HepG2 (cell line): ENCODE data around the gene SLC25A51. TPM values are rescaled to one million over a fixed set of nuclear protein-coding genes. Genes with fewer than 3 reads are reported as not detected.

Experiments used
- ATF4 ChIP-seq, 2 experiments: fragments of 450-650 bp in 1 of 2; sonication (generic) in 1 of 2; formaldehyde crosslinking; IDR thresholded peaks; 2 replicates each; pipeline versions ENCODE4 v1.5.0 to v1.8.0; 2020 to 2022; ENCODE audit warnings: mild to moderate bottlenecking in 1 of 2, missing genetic modification reagents in 1 of 2
- CEBPB ChIP-seq: IDR thresholded peaks from 2 replicates; pipeline ENCODE4 v1.6.1; 2011; ENCODE audit warnings: low read depth, low read length, improper control_type of control experiment, borderline replicate concordance
- FOXK1 ChIP-seq: sonication (generic); formaldehyde crosslinking; IDR thresholded peaks from 2 replicates; pipeline ENCODE4 v1.4.0; 2020; ENCODE audit warnings: low read depth, missing genetic modification reagents, borderline replicate concordance
- FOXO1 ChIP-seq: sonication (generic); formaldehyde crosslinking; IDR thresholded peaks from 2 replicates; pipeline ENCODE4 v1.4.0; 2020; ENCODE audit warnings: missing genetic modification reagents
- HDAC2 ChIP-seq: sonication (generic); formaldehyde crosslinking; IDR thresholded peaks from 2 replicates; pipeline ENCODE4 v1.4.0; 2020; ENCODE audit warnings: missing genetic modification reagents
- IKZF4 ChIP-seq: sonication (generic); formaldehyde crosslinking; IDR thresholded peaks from 2 replicates; pipeline ENCODE4 v1.5.1; 2020; ENCODE audit warnings: borderline replicate concordance, mild to moderate bottlenecking, low read depth, missing genetic modification reagents; ENCODE audit errors: not compliant biosample characterization
- KAT2B ChIP-seq: fragments of 150-350 bp; IDR thresholded peaks from 2 replicates; pipeline ENCODE4 v1.6.1; 2014; ENCODE audit warnings: low read depth, low read length, borderline replicate concordance
- MAZ ChIP-seq, 2 experiments: sonication (generic) in 1 of 2; formaldehyde crosslinking in 1 of 2; IDR thresholded peaks; 2 replicates each; pipeline versions ENCODE4 v1.5.0 to v1.6.1; 2012 to 2020; ENCODE audit warnings: low read depth in 2 of 2, mild to moderate bottlenecking in 2 of 2, borderline replicate concordance in 1 of 2, improper control_type of control experiment in 1 of 2, low read length in 1 of 2, missing genetic modification reagents in 1 of 2, moderate library complexity in 1 of 2
- PAF1 ChIP-seq: IDR thresholded peaks from 2 replicates; pipeline ENCODE4 v1.6.1; 2016; ENCODE audit warnings: missing genetic modification reagents, missing compliant biosample characterization
- RFX1 ChIP-seq: fragments of 450-650 bp; IDR thresholded peaks from 2 replicates; pipeline ENCODE4 v1.6.1; 2017
- RFX3 ChIP-seq: IDR thresholded peaks from 2 replicates; pipeline ENCODE4 v1.6.1; 2016; ENCODE audit warnings: missing biosample characterization, missing genetic modification reagents
- SIN3B ChIP-seq: fragments of 150-350 bp; IDR thresholded peaks from 2 replicates; pipeline ENCODE4 v1.6.1; 2014; ENCODE audit warnings: low read length
- SIX4 ChIP-seq: sonication (generic); formaldehyde crosslinking; IDR thresholded peaks from 2 replicates; pipeline ENCODE4 v1.4.0; 2020; ENCODE audit warnings: missing genetic modification reagents
- SMAD9 ChIP-seq: sonication (generic); formaldehyde crosslinking; IDR thresholded peaks from 2 replicates; pipeline ENCODE4 v1.5.1; 2020; ENCODE audit warnings: mild to moderate bottlenecking, missing genetic modification reagents
- SNAI1 ChIP-seq: sonication (generic); formaldehyde crosslinking; IDR thresholded peaks from 2 replicates; pipeline ENCODE4 v1.5.0; 2020; ENCODE audit warnings: mild to moderate bottlenecking, missing genetic modification reagents, borderline replicate concordance
- SP2 ChIP-seq: sonication (generic); formaldehyde crosslinking; IDR thresholded peaks from 2 replicates; pipeline ENCODE4 v1.5.1; 2020; ENCODE audit warnings: mild to moderate bottlenecking, missing genetic modification reagents
- SRSF4 ChIP-seq: fragments of 200-400 bp; formaldehyde crosslinking; IDR thresholded peaks from one replicate; pipeline ENCODE4 v1.6.1; 2018; ENCODE audit warnings: mild to moderate bottlenecking, low read depth, low read length, moderate library complexity; ENCODE audit not compliant: poor library complexity, severe bottlenecking
- SUZ12 ChIP-seq: fragments of 150-350 bp; IDR thresholded peaks from 2 replicates; pipeline ENCODE4 v1.6.1; 2014; ENCODE audit warnings: low read depth, low read length
- TARDBP ChIP-seq: sonication (generic); formaldehyde crosslinking; IDR thresholded peaks from 2 replicates; pipeline ENCODE4 v1.8.0; 2022; ENCODE audit warnings: mild to moderate bottlenecking, missing genetic modification reagents
- THAP11 ChIP-seq: IDR thresholded peaks from 2 replicates; pipeline ENCODE4 v1.6.1; 2016; ENCODE audit warnings: missing biosample characterization, missing genetic modification reagents
- TSC22D2 ChIP-seq: sonication (generic); formaldehyde crosslinking; IDR thresholded peaks from 2 replicates; pipeline ENCODE4 v1.5.1; 2020; ENCODE audit warnings: missing genetic modification reagents, mild to moderate bottlenecking, borderline replicate concordance
- ZC3H4 ChIP-seq: sonication (generic); formaldehyde crosslinking; IDR thresholded peaks from 2 replicates; pipeline ENCODE4 v1.4.0; 2020; ENCODE audit warnings: missing genetic modification reagents, borderline replicate concordance
- ZFY ChIP-seq: sonication (generic); formaldehyde crosslinking; IDR thresholded peaks from 2 replicates; pipeline ENCODE4 v1.4.0; 2020; ENCODE audit warnings: missing genetic modification reagents
- ZNF354B ChIP-seq: sonication (generic); formaldehyde crosslinking; IDR thresholded peaks from 2 replicates; pipeline ENCODE4 v1.8.0; 2022; ENCODE audit warnings: mild to moderate bottlenecking, missing genetic modification reagents
- ZNF746 ChIP-seq: sonication (generic); formaldehyde crosslinking; IDR thresholded peaks from 2 replicates; pipeline ENCODE4 v1.8.0; 2022; ENCODE audit warnings: mild to moderate bottlenecking, missing genetic modification reagents
- polyA plus RNA-seq, 8 experiments: library from polyadenylated mRNA; depleted of rRNA in 3 of 8; stranded (reverse) in 7 of 8; unstranded in 1 of 8; fragments of >200 nt; fragmentation: Illumina TruSeq in 4 of 8; extraction: Trizol in 4 of 8; gene quantifications; 2 replicates each; pipeline versions ENCODE4 v1.2.1 to v1.2.3, GENCODE V29; 2011 to 2016; ENCODE audit warnings: low read depth in 4 of 8, missing spikeins in 1 of 8, mixed read lengths in 1 of 8; ENCODE audit not compliant: insufficient read depth in 1 of 8
- total RNA-seq, 5 experiments: library from RNA; depleted of rRNA; stranded (reverse); fragments of >200 nt; fragmentation: Illumina TruSeq; extraction: Trizol; gene quantifications; 2 replicates each; pipeline ENCODE4 v1.2.3, GENCODE V29; 2016; ENCODE audit warnings: low read depth in 1 of 5
- TF ChIP-seq, protein P1 (sequence below): IDR thresholded peaks from 2 replicates; pipeline ENCODE4 v1.6.1; 2016
- TF ChIP-seq, protein P2 (sequence below): sonication (generic); formaldehyde crosslinking; IDR thresholded peaks from 2 replicates; pipeline ENCODE4 v1.5.0; 2020; ENCODE audit warnings: mild to moderate bottlenecking, missing genetic modification reagents, moderate library complexity
- TF ChIP-seq, protein P3 (sequence below): IDR thresholded peaks from 2 replicates; pipeline ENCODE4 v1.6.1; 2016; ENCODE audit warnings: missing genetic modification reagents, missing compliant biosample characterization

Gene SLC25A51
- total and polyA plus RNA-seq, 2 of the 13 experiments (the other 11 are each of a cell fraction or from before 2014, with no cell fraction given), result 14.6 to 37.7 TPM

GRCh38 chr9:37920471-37921167 lies 16.7 kb upstream of the SLC25A51 start (continued):
- TF ChIP-seq IKZF4 (CRISPR knock-in tag) (no peak), KAT2B (no peak), ATF4 (CRISPR knock-in tag; IDR thresholded peaks at IDR 0.05) (no peak), ZFY (no peak), TSC22D2 (CRISPR knock-in tag) (no peak), PAF1 (CRISPR knock-in tag) (no peak), SUZ12 (peak; percentile 31), CEBPB (no peak), ZNF354B (no peak), SMAD9 (CRISPR knock-in tag) (no peak), RFX1 (no peak), ZC3H4 (CRISPR knock-in tag) (no peak), MAZ (IDR thresholded peaks at IDR 0.05; ENCODE audit: borderline replicate concordance, low read depth, low read length) (no peak), MAZ (CRISPR knock-in tag; IDR thresholded peaks at IDR 0.05; ENCODE audit: low read depth) (no peak), RFX3 (CRISPR knock-in tag) (no peak), THAP11 (peak; percentile 96), SRSF4 (no peak), FOXK1 (CRISPR knock-in tag) (no peak), ZNF746 (CRISPR knock-in tag) (no peak), SIX4 (CRISPR knock-in tag) (no peak), SIN3B (no peak), SNAI1 (CRISPR knock-in tag) (no peak), SP2 (no peak), FOXO1 (no peak), TARDBP (CRISPR knock-in tag) (no peak), HDAC2 (CRISPR knock-in tag) (no peak)
- TF ChIP-seq, protein P1, sequence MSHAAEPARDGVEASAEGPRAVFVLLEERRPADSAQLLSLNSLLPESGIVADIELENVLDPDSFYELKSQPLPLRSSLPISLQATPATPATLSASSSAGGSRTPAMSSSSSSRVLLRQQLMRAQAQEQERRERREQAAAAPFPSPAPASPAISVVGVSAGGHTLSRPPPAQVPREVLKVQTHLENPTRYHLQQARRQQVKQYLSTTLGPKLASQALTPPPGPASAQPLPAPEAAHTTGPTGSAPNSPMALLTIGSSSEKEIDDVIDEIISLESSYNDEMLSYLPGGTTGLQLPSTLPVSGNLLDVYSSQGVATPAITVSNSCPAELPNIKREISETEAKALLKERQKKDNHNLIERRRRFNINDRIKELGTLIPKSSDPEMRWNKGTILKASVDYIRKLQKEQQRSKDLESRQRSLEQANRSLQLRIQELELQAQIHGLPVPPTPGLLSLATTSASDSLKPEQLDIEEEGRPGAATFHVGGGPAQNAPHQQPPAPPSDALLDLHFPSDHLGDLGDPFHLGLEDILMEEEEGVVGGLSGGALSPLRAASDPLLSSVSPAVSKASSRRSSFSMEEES (CRISPR knock-in tag), result no peak
- TF ChIP-seq, protein P2, sequence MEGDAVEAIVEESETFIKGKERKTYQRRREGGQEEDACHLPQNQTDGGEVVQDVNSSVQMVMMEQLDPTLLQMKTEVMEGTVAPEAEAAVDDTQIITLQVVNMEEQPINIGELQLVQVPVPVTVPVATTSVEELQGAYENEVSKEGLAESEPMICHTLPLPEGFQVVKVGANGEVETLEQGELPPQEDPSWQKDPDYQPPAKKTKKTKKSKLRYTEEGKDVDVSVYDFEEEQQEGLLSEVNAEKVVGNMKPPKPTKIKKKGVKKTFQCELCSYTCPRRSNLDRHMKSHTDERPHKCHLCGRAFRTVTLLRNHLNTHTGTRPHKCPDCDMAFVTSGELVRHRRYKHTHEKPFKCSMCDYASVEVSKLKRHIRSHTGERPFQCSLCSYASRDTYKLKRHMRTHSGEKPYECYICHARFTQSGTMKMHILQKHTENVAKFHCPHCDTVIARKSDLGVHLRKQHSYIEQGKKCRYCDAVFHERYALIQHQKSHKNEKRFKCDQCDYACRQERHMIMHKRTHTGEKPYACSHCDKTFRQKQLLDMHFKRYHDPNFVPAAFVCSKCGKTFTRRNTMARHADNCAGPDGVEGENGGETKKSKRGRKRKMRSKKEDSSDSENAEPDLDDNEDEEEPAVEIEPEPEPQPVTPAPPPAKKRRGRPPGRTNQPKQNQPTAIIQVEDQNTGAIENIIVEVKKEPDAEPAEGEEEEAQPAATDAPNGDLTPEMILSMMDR (CRISPR knock-in tag), result no peak
- TF ChIP-seq, protein P3, sequence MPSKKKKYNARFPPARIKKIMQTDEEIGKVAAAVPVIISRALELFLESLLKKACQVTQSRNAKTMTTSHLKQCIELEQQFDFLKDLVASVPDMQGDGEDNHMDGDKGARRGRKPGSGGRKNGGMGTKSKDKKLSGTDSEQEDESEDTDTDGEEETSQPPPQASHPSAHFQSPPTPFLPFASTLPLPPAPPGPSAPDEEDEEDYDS (CRISPR knock-in tag), result no peak
